HG02870 (cell line): Measurements from ENCODE around the gene TRPV4.

ENCODE experiments used
- ATAC-seq: cut with Tn5 transposase; IDR thresholded peaks from one replicate; pipeline ENCODE4 v1.9.1; 2021; ENCODE audit warnings: mild to moderate bottlenecking, moderate library complexity; ENCODE audit not compliant: unreplicated experiment

TRPV4 gene

GRCh38 chr12:109781668-109782325, 51.4 kb downstream of the TRPV4 start:
- ATAC-seq: no peak

GRCh38 chr12:109779382-109779781, 53.8 kb downstream of the TRPV4 start:
- no peak for ATAC-seq

GRCh38 chr12:109778684-109779083, 54.5 kb downstream of the TRPV4 start:
- ATAC-seq: no peak

- no peak for ATAC-seq
These were observed 55.7 kb downstream of the TRPV4 start for GRCh38 chr12:109777544-109777943.

GRCh38 chr12:109776624-109777023, 56.6 kb downstream of the TRPV4 start:
- ATAC-seq: no peak

GRCh38 chr12:109775172-109775881, 57.9 kb downstream of the TRPV4 start:
- no peak for ATAC-seq

GRCh38 chr12:109773384-109774011, 59.7 kb downstream of the TRPV4 start:
- ATAC-seq: no peak

- ATAC-seq: no peak
These were observed 60.4 kb downstream of the TRPV4 start for GRCh38 chr12:109772622-109773321.

- ATAC-seq: no peak
These were observed 61.2 kb downstream of the TRPV4 start for GRCh38 chr12:109771746-109772621.

- ATAC-seq: no peak
These were observed 62.1 kb downstream of the TRPV4 start for GRCh38 chr12:109770861-109771670.

- no peak for ATAC-seq
These were observed 62.9 kb downstream of the TRPV4 start for GRCh38 chr12:109770104-109770860.

- no peak for ATAC-seq
These were observed 64.1 kb downstream of the TRPV4 start for GRCh38 chr12:109768901-109769670.

GRCh38 chr12:109767991-109768900, 65.0 kb downstream of the TRPV4 start:
- no peak for ATAC-seq

- no peak for ATAC-seq
These were observed 65.7 kb downstream of the TRPV4 start for GRCh38 chr12:109767456-109767855.

GRCh38 chr12:109766251-109766778, 66.9 kb downstream of the TRPV4 start:
- ATAC-seq: no peak

- no peak for ATAC-seq
These were observed 67.8 kb downstream of the TRPV4 start for GRCh38 chr12:109765446-109765810.
